Skeletal muscle tissue (tissue), 4 donors: ENCODE measurements around the gene RDH14. TPM values are rescaled to one million over a fixed set of nuclear protein-coding genes. Genes with fewer than 3 reads are reported as not detected.

Experiments
- H3K27ac ChIP-seq: one replicate; pipeline ENCODE4 v1.7.0; 2013; ENCODE audit warnings: mild to moderate bottlenecking, low read depth, low read length, inconsistent platforms
- H3K27me3 ChIP-seq, 3 donors: one replicate each; pipeline ENCODE4 v1.7.0; 2013; ENCODE audit warnings: low read length in 3 of 3; ENCODE audit not compliant: control insufficient read depth in 3 of 3, insufficient read depth in 3 of 3
- H3K36me3 ChIP-seq, 3 donors: one replicate each; pipeline ENCODE4 v1.7.0; 2013; ENCODE audit warnings: low read length in 3 of 3; ENCODE audit not compliant: control insufficient read depth in 3 of 3, insufficient read depth in 3 of 3
- H3K4me1 ChIP-seq, 3 donors: one replicate each; pipeline ENCODE4 v1.7.0; 2013; ENCODE audit warnings: low read length in 3 of 3, mild to moderate bottlenecking in 3 of 3; ENCODE audit not compliant: control insufficient read depth in 3 of 3, insufficient read depth in 3 of 3
- H3K4me3 ChIP-seq, 3 donors: one replicate each; pipeline ENCODE4 v1.7.0; 2013; ENCODE audit warnings: low read length in 3 of 3
- H3K9ac ChIP-seq, 3 donors: one replicate each; pipeline ENCODE4 v1.7.0; 2013; ENCODE audit warnings: low read length in 3 of 3, mild to moderate bottlenecking in 3 of 3, moderate library complexity in 2 of 3, low read depth in 1 of 3
- H3K9me3 ChIP-seq, 3 donors: one replicate each; pipeline ENCODE4 v1.7.0; 2013; ENCODE audit warnings: low read length in 3 of 3; ENCODE audit not compliant: control insufficient read depth in 3 of 3
- total RNA-seq: library from RNA; depleted of rRNA; stranded (reverse); fragments of >200 nt; gene quantifications from one replicate; pipeline ENCODE4 v1.2.3, GENCODE V29; 2014
- donor health status: Osteomylitis.

The RDH14 gene
- total RNA-seq, 1 donor from 2014 or later: 23.0 TPM

DNA sequence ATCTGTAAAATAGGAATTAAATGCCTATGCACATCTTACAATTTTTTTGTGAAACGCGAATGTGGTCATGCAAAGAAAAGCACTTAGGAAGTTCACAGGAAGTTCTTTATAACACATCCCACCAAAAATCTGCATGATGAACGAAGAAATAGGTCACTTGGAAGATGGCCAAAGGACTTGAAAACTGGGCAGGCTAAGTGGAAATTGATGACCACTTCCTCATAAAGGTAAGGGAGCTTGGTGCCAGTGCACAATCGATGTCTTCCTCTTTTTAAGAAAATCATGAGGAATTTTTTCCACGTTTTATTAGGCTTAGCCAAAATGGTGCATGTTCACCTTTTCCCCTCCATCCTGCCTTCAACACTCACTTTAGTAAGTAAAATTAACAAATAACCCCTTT lies 37.2 kb upstream of the RDH14 start:
- H3K36me3 ChIP-seq: no peaks in the 10 kb centered on the region
- H3K27me3 ChIP-seq: no peaks in the 10 kb centered on the region
- H3K27ac ChIP-seq: no peak overlapping the region
- no peaks in the 10 kb centered on the region for H3K9me3 ChIP-seq
- no peaks in the 10 kb centered on the region for H3K4me1 ChIP-seq
- no peak overlapping the region for H3K4me3 ChIP-seq
- no peak overlapping the region for H3K9ac ChIP-seq

DNA sequence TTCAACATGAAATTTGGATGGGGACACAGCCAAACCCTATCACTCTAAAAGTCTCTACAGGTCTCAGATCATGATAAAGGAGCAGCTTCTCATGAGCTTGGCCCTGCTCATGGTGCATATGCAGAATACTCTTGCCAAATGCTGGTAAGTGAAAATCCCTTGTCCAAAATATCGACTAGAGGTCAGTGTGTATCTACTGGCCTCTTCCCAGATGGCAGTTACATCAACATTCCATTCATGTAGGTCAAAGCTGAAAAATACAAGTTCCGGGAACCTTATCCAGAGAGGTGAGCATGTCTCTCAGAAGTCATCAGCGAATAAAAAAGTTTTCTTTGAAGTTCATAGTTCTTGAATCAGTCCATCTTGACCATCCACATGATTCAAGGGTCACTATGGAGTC lies 36.5 kb upstream of the RDH14 start:
- no peaks in the 10 kb centered on the region for H3K36me3 ChIP-seq
- no peaks in the 10 kb centered on the region for H3K9me3 ChIP-seq
- no peak overlapping the region for H3K4me3 ChIP-seq
- no peaks in the 10 kb centered on the region for H3K27me3 ChIP-seq
- no peak overlapping the region for H3K9ac ChIP-seq
- H3K27ac ChIP-seq: no peak overlapping the region
- H3K4me1 ChIP-seq: no peaks in the 10 kb centered on the region

DNA sequence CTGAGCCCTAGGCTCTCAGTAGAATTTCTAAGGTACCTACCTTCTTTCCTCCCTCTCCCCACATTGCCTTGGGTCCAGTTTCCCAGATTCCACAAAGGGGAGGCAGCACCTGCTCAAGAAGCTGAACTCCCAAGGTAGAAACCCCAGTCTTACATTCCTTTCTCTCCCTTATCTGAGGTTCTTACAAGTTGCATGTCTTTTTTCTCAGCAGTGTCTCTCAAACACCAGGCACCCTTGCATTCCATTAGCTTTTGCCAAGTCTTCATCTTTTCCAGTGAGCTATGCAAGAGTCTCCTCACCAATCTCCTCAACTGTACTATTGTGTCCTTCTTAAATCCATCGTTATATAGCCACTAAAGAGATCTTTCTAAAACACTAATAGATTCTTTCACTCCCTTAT lies 33.0 kb upstream of the RDH14 start:
- Histone ChIP-seq H3K36me3 (no peaks in the 10 kb centered on the region), H3K9ac (no peak overlapping the region), H3K4me1 (no peaks in the 10 kb centered on the region), H3K9me3 (no peaks in the 10 kb centered on the region), H3K27ac (no peak overlapping the region), H3K27me3 (no peaks in the 10 kb centered on the region), H3K4me3 (no peak overlapping the region)

DNA sequence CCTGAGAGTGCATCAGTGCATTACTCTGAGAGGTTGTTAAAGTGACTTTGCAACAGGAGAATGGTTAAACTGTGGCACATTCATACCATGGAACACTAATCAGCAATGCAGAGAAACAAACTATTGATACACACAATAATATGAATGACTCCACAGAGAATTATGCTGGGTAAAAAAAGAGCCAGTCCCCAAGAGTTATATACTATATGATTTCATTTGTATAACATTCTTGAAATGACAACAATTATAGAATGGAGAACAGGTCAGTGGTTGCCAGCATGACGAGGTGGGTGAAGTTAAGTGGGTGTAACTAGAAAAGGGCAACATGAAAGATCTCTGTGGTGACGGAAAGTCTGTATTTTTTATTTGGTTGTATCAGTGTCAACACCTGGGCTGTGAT lies 31.9 kb upstream of the RDH14 start:
- Histone ChIP-seq H3K9me3 (no peaks in the 10 kb centered on the region), H3K27me3 (no peaks in the 10 kb centered on the region), H3K36me3 (no peaks in the 10 kb centered on the region), H3K27ac (no peak overlapping the region), H3K9ac (no peak overlapping the region), H3K4me1 (no peaks in the 10 kb centered on the region), H3K4me3 (no peak overlapping the region)

DNA sequence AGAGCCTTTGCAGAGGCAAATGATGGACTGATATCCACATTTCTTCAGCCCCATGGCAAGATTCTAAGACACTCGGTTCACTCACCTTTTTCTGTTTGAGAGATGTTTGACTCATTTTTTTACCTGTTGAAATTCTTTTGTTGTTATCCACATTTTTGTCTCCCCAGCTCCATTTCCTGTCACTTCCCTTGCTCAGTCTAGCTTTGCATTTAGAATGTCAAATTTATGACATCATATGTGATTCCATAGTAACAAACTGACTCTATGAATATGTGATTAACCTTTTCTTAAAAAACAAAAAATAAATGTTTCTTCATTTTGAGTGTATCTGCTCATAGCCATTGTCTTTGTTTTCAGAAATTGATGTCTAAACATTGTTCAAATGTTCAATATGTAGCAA lies 28.9 kb upstream of the RDH14 start, which contains the start of gene NT5C1B:
TSS of gene NT5C1B (minus strand) at position 216 of the 400 bp plus-strand sequence. CDS start at position 115, 101 bp downstream.
- Histone ChIP-seq H3K27ac (no peak within 1 kb of the TSS), H3K4me1 (no peaks in the 10 kb centered on the region), H3K36me3 (no peaks in the 10 kb centered on the region), H3K9ac (no peak within 1 kb of the TSS), H3K4me3 (no peak within 1 kb of the TSS), H3K27me3 (no peaks in the 10 kb centered on the region), H3K9me3 (no peaks in the 10 kb centered on the region)

DNA sequence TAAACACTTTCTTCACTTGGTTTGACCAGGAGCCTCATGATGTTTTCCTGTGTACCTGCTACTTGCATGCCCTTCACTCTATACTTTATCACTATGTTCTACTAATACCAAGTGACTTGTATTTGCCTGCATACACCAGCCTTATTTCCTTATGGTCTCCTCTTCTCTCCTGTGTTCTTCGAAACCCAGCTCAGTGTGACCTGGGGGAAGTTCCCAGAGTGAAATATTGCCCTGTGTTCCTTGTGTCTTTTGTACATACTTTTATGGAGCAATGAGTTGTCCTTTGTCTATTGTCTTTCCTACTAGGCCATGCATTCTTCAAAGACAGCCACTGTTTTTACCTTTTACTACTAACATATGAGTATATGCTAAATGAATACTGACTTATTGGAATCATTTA lies 28.3 kb upstream of the RDH14 start:
- Histone ChIP-seq H3K9me3 (no peaks in the 10 kb centered on the region), H3K36me3 (no peaks in the 10 kb centered on the region), H3K4me3 (no peak overlapping the region), H3K4me1 (no peaks in the 10 kb centered on the region), H3K27me3 (no peaks in the 10 kb centered on the region), H3K27ac (no peak overlapping the region), H3K9ac (no peak overlapping the region)

DNA sequence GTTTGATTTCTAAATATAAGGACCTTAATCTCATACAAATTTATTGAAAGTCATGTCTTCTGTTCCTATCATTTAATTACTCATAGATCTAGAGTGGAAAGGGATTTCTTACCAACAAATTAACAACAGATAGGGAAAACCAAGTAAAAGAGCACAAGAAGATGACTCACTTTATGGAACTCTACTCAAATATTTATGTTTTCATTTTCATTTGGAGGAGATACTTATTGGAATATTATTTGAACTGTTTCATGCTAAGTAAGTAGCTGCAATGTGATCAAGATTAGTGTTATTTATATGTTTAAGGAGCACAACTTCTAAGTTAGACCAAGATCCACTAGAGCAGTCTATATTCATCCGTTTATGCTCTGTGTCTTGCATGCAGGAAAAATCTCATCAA lies 27.6 kb upstream of the RDH14 start:
- Histone ChIP-seq H3K27me3 (no peaks in the 10 kb centered on the region), H3K4me3 (no peak overlapping the region), H3K9ac (no peak overlapping the region), H3K36me3 (no peaks in the 10 kb centered on the region), H3K27ac (no peak overlapping the region), H3K4me1 (no peaks in the 10 kb centered on the region), H3K9me3 (no peaks in the 10 kb centered on the region)

DNA sequence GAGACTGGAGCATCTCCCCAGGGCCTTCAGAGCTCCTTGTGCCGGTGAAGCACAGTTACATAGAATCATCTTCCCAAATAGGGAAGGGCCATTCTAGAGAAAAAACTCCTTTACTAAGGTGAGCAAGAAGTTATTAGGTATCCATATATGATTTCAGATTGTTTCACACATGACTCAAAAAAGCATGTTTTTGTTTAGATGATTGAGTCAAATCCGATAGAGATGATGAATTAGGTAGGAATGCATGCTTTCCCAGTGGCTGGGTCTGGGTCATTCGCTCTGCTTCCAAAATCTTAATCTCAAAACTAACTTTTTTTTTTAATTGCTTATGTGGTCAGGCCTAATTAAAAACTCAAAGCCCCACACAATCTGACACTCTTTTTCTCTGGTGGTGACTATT lies 25.1 kb upstream of the RDH14 start:
- no peaks in the 10 kb centered on the region for H3K4me1 ChIP-seq
- H3K9me3 ChIP-seq: no peaks in the 10 kb centered on the region
- H3K27ac ChIP-seq: no peak overlapping the region
- H3K27me3 ChIP-seq: no peaks in the 10 kb centered on the region
- no peak overlapping the region for H3K4me3 ChIP-seq
- H3K36me3 ChIP-seq: no peaks in the 10 kb centered on the region
- no peak overlapping the region for H3K9ac ChIP-seq

DNA sequence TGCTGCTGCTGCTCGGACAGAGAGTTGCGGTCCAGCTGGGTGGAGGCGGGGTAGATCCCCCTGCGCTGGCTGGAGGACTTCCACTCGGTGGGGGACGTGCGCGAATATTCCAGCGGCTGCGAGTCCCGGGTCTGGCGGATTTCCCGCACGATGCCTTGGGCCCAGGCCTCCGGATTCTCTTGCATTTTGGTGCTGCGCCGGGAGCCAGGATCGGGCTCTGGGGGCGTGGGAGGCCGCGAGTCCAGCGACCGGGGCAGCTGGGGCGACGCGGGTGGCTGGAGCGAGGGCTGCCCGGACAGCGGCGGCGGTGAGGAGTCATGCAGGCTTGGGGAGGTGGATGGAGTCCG lies 24.1 kb upstream of the RDH14 start:
- H3K27me3 ChIP-seq: no peaks in the 10 kb centered on the region
- H3K9ac ChIP-seq: no peak overlapping the region
- no peaks in the 10 kb centered on the region for H3K9me3 ChIP-seq
- H3K4me1 ChIP-seq: no peaks in the 10 kb centered on the region
- no peaks in the 10 kb centered on the region for H3K36me3 ChIP-seq
- H3K4me3 ChIP-seq: no peak overlapping the region
- no peak overlapping the region for H3K27ac ChIP-seq

DNA sequence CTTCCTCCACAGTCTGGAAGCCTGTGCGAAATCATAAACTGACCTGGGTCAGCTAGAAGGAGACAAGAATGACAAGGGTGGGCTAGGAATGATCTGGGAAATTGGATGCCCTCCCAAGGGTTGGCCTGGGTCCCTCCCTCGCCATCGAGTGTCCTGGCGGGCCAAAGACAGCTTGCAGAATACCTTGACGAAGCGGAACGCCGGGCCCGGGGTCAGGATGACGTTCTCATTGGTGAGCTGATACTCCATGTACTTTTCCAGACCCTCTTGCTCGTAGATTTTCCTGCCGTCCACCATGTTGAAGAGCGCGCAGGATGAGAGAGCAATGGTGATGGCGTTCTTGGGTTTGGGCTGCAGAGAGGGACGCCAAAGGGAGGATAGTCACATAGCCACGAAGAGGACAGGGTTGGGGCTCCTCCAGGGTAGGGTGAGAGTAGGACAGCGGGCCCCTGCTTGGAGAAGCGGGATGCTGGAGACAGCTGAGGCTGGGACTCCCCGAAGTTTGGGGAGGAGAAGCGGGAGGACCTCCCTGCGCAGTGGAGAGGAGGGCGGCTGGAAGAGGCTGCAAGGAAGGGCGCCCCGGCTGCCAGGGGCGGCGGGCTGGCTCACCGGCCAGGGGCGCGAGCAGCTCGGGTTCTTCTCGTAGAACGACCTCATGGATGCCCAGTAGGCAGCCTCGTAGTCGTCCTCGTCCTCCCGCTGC lies 23.6 kb upstream of the RDH14 start:
- Histone ChIP-seq H3K36me3 (no peaks in the 10 kb centered on the region), H3K9ac (no peak overlapping the region), H3K9me3 (no peaks in the 10 kb centered on the region), H3K4me1 (no peaks in the 10 kb centered on the region), H3K27me3 (no peaks in the 10 kb centered on the region), H3K27ac (no peak overlapping the region), H3K4me3 (no peak overlapping the region)
